A673 (cell line): Measurements from ENCODE around the gene BABAM2. TPM values are rescaled to one million over a fixed set of nuclear protein-coding genes. Genes with fewer than 3 reads are reported as not detected.

ENCODE experiments used
- BruUV-seq: library from RNA; stranded (reverse); fragments of 400-500 nt; replicated peaks from 2 replicates; lab custom pipeline; 2021; lab: Mats Ljungman, UMichigan
- CTCF ChIA-PET: fragments of 300-600 bp; sonication (Branson Sonifier 250); formaldehyde crosslinking; loops from one replicate; lab custom pipeline; 2022; ENCODE audit warnings: antibody characterized with exemption; lab: Charles Lee
- POLR2A ChIA-PET: fragments of 300-600 bp; sonication (Branson Sonifier 250); formaldehyde crosslinking; loops from one replicate; lab custom pipeline; 2022; ENCODE audit warnings: antibody characterized with exemption; ENCODE audit not compliant: low non-redundant PET; lab: Charles Lee
- DNase-seq: peaks from one replicate; pipeline ENCODE4 v3.0.0-alpha.2; 2015; ENCODE audit warnings: low spot score
- H3K27ac ChIP-seq: fragments of 200-600 bp; sonication (generic); 2 replicates; pipeline ENCODE4 v1.5.1; 2016; ENCODE audit warnings: mixed run types, low read depth, mild to moderate bottlenecking, mixed read lengths, antibody characterized with exemption, low read length; ENCODE audit not compliant: poor library complexity, severe bottlenecking
- H3K27me3 ChIP-seq: fragments of 200-600 bp; sonication (generic); replicated peaks from 2 replicates; pipeline ENCODE4 v1.6.1; 2017; ENCODE audit warnings: mixed run types, low read depth, mild to moderate bottlenecking, mixed read lengths, antibody characterized with exemption, low read length; ENCODE audit not compliant: insufficient read depth, poor library complexity
- H3K36me3 ChIP-seq: fragments of 200-600 bp; sonication (generic); 2 replicates; pipeline ENCODE4 v1.6.1; 2016; ENCODE audit warnings: mixed run types, mild to moderate bottlenecking, mixed read lengths, antibody characterized with exemption, low read length; ENCODE audit not compliant: insufficient read depth, poor library complexity, severe bottlenecking
- H3K4me1 ChIP-seq: fragments of 200-600 bp; sonication (generic); 2 replicates; pipeline ENCODE4 v1.6.1; 2017; ENCODE audit warnings: mixed run types, mild to moderate bottlenecking, mixed read lengths, antibody characterized with exemption, low read length; ENCODE audit not compliant: insufficient read depth, poor library complexity, severe bottlenecking
- H3K4me3 ChIP-seq: fragments of 200-600 bp; sonication (generic); 2 replicates; pipeline ENCODE4 v1.5.1; 2016; ENCODE audit warnings: low read depth, mixed run types, mild to moderate bottlenecking, mixed read lengths, low read length; ENCODE audit not compliant: poor library complexity, severe bottlenecking
- H3K9me3 ChIP-seq: fragments of 200-600 bp; sonication (generic); 2 replicates; pipeline ENCODE4 v1.6.1; 2016; ENCODE audit warnings: mixed run types, low read depth, mild to moderate bottlenecking, mixed read lengths, antibody characterized with exemption, low read length; ENCODE audit not compliant: poor library complexity, severe bottlenecking
- CTCF ChIP-seq: fragments of 300-800, 200-600 bp; sonication (generic); conservative IDR thresholded peaks from 2 replicates; pipeline ENCODE4 v1.5.1; 2017; ENCODE audit warnings: low read depth, mild to moderate bottlenecking, antibody characterized with exemption, low read length, moderate library complexity, mixed read lengths
- EZH2 ChIP-seq: fragments of 200-600 bp; sonication (generic); IDR thresholded peaks from 2 replicates; pipeline ENCODE4 v1.6.1; 2017; ENCODE audit warnings: borderline replicate concordance, low read depth, mild to moderate bottlenecking, mixed read lengths, antibody characterized with exemption, low read length; ENCODE audit not compliant: poor library complexity, severe bottlenecking
- intact Hi-C: fragments of 100-400 bp; cut with micrococcal nuclease; formaldehyde crosslinking; loops from one replicate; pipeline ENCODE4 v1.10.0; 2022; ENCODE audit not compliant: unreplicated experiment
- total RNA-seq: library from RNA; stranded (reverse); gene quantifications from 2 replicates; pipeline ENCODE4 v1.2.3, GENCODE V29; 2021

Gene BABAM2
- total RNA-seq, 1 experiment from 2014 or later = 21.8 TPM

DNA sequence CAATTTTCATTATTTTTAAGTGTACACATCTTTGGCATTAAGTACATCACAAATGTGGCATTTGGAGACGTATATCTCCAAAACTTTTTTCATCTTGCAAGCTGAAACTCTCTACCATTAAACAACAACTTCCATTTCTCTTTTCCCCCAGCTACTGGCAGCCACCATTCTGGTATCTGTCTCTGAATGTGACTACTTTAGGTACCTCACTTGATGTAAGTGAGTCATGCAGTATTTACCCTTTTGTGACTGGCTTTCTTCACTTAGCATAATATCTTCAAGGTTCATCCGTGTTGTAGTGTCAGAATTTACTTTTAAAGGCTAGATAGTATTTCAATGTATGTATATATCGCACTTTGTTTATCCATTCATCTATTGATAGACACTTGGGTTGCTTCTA, 17.0 kb downstream of the BABAM2 start:
- CTCF ChIA-PET = no interaction called here
- H3K27ac ChIP-seq = no peak overlapping the region
- H3K27me3 ChIP-seq = no peaks in the 10 kb centered on the region
- no peak for DNase-seq
- no peaks in the 10 kb centered on the region for H3K9me3 ChIP-seq
- intact Hi-C loops = no loop called here
- H3K4me1 ChIP-seq = no peaks in the 10 kb centered on the region
- no peak overlapping the region for H3K4me3 ChIP-seq
- H3K36me3 ChIP-seq = no peaks in the 10 kb centered on the region
- POLR2A ChIA-PET = no interaction called here
- no TSS peak for BruUV-seq
- TF ChIP-seq CTCF = no peak
- TF ChIP-seq EZH2 = no peak

DNA sequence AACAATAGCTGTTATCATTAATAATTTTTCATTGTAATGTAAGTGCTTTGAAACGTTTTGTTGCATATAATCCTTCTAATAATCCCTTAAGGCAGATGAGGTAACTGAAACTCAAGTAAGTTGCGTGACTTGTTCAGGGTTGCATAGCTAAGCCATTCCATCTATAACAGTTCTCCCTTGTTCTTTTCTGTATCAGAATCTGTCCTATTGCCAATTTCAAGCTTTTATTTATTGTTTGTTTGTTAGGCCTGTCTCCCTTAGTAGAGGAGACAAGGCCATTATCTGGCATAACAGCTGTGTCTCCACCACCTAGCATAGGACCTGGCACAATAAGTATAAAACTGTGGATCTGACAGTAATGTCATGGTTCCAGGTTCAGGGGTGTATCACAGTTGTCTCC, 19.4 kb downstream of the BABAM2 start:
- intact Hi-C loops = no loop called here
- Histone ChIP-seq H3K9me3 (no peaks in the 10 kb centered on the region), H3K4me3 (no peak overlapping the region), H3K27ac (no peak overlapping the region), H3K36me3 (no peaks in the 10 kb centered on the region), H3K4me1 (no peaks in the 10 kb centered on the region), H3K27me3 (no peaks in the 10 kb centered on the region)
- BruUV-seq = no TSS peak
- POLR2A ChIA-PET = no interaction called here
- no peak for TF ChIP-seq EZH2
- no peak for TF ChIP-seq CTCF
- CTCF ChIA-PET = no interaction called here
- DNase-seq = no peak

- Histone ChIP-seq H3K36me3 (no peaks in the 10 kb centered on the region), H3K4me3 (no peak overlapping the region), H3K27ac (no peak overlapping the region), H3K9me3 (no peaks in the 10 kb centered on the region), H3K4me1 (peaks cover 4% of the 10 kb centered on the region), H3K27me3 (no peaks in the 10 kb centered on the region)
- ChIA-PET CTCF (no interaction called here), POLR2A (no interaction called here)
- intact Hi-C loops = no loop called here
- no peak for TF ChIP-seq EZH2
- no peak for TF ChIP-seq CTCF
- DNase-seq = no peak
- no TSS peak for BruUV-seq
Measured at GRCh38 chr2:27911458-27912210, 21.1 kb downstream of the BABAM2 start.
